B cell (primary cell): ENCODE results near the gene FAM3B. TPM values are rescaled to one million over a fixed set of nuclear protein-coding genes. Genes with fewer than 3 reads are reported as not detected.

Experiments used
- ATAC-seq: fragments of 200-7000 bp; cut with Tn5 transposase; one replicate; pipeline ENCODE4 v1.10.0; 2021; ENCODE audit warnings: low read depth, mild to moderate bottlenecking, moderate number of reproducible peaks, moderate library complexity
- CTCF ChIA-PET: fragments of 350-600 bp; sonication (Branson Sonifier 250); formaldehyde crosslinking; loops from one replicate; lab custom pipeline; 2021; ENCODE audit warnings: antibody characterized with exemption, inconsistent platforms; lab: Charles Lee
- POLR2A ChIA-PET: fragments of 350-600 bp; sonication (Branson Sonifier 250); formaldehyde crosslinking; loops from one replicate; lab custom pipeline; 2021; ENCODE audit warnings: antibody characterized with exemption; lab: Charles Lee
- DNase-seq: peaks from one replicate; pipeline ENCODE4 v3.0.0; 2013
- H2AFZ ChIP-seq: 2 replicates; pipeline ENCODE4 v1.6.1; 2012; ENCODE audit warnings: mild to moderate bottlenecking, low read depth, low read length; ENCODE audit not compliant: insufficient read depth, poor library complexity, severe bottlenecking
- H3K27ac ChIP-seq, 2 donors: 1 replicate in 1 of 2; 2 replicates in 1 of 2; pipeline ENCODE4 v1.5.1; 2012 to 2013; ENCODE audit warnings: low read length in 2 of 2, mild to moderate bottlenecking in 2 of 2, moderate library complexity in 1 of 2
- H3K27me3 ChIP-seq, 4 experiments: fragments of 200-600 bp in 1 of 4; sonication (generic) in 1 of 4; replicated peaks in 1 of 4; 1 replicate in 2 of 4; 2 replicates in 2 of 4; pipeline versions ENCODE4 v1.6.1 to v1.7.0; 2013 to 2016; ENCODE audit warnings: low read length in 3 of 4, mild to moderate bottlenecking in 2 of 4, mixed read lengths in 1 of 4, moderate library complexity in 1 of 4; ENCODE audit not compliant: insufficient read depth in 4 of 4, control insufficient read depth in 3 of 4; ENCODE audit errors: control extremely low read depth in 1 of 4
- H3K36me3 ChIP-seq, 2 experiments: replicated peaks in 1 of 2; 1 replicate in 1 of 2; 2 replicates in 1 of 2; pipeline versions ENCODE4 v1.6.1 to v1.7.1; 2013; ENCODE audit warnings: low read length in 1 of 2; ENCODE audit not compliant: insufficient read depth in 2 of 2, control insufficient read depth in 1 of 2; ENCODE audit errors: control extremely low read depth in 1 of 2, extremely low read depth in 1 of 2
- H3K4me1 ChIP-seq, 2 donors: fragments of 200-600 bp in 1 of 2; sonication (generic) in 1 of 2; 1 replicate in 1 of 2; 2 replicates in 1 of 2; pipeline versions ENCODE4 v1.5.1 to v1.6.1; 2013 to 2017; ENCODE audit warnings: low read length in 2 of 2; ENCODE audit not compliant: control insufficient read depth in 2 of 2, insufficient read depth in 2 of 2
- H3K4me2 ChIP-seq: replicated peaks from 2 replicates; pipeline ENCODE3; 2012; ENCODE audit warnings: mild to moderate bottlenecking, low read depth, low read length; ENCODE audit not compliant: poor library complexity, severe bottlenecking
- H3K4me3 ChIP-seq, 5 experiments: fragments of 200-600 bp in 1 of 5; sonication (generic) in 1 of 5; 1 replicate in 3 of 5; 2 replicates in 2 of 5; pipeline versions ENCODE4 v1.5.1 to v1.7.0; 2011 to 2016; ENCODE audit warnings: low read length in 4 of 5, mild to moderate bottlenecking in 4 of 5, low read depth in 2 of 5, control low read depth in 1 of 5, moderate library complexity in 1 of 5; ENCODE audit not compliant: insufficient read depth in 1 of 5; ENCODE audit errors: control extremely low read depth in 1 of 5, extremely low read depth in 1 of 5
- H3K79me2 ChIP-seq: fragments of 200-600 bp; sonication (generic); one replicate; pipeline ENCODE4 v1.6.0; 2016; ENCODE audit warnings: low read length; ENCODE audit not compliant: control insufficient read depth, insufficient read depth
- H3K9ac ChIP-seq: fragments of 200-600 bp; sonication (generic); 2 replicates; pipeline ENCODE4 v1.6.1; 2017; ENCODE audit warnings: mild to moderate bottlenecking, low read length, moderate library complexity
- H3K9me3 ChIP-seq, 3 donors: one replicate each; pipeline versions ENCODE4 v1.6.1 to v1.7.1; 2013; ENCODE audit warnings: low read length in 2 of 3; ENCODE audit not compliant: control insufficient read depth in 2 of 3, insufficient read depth in 1 of 3; ENCODE audit errors: control extremely low read depth in 1 of 3
- H4K20me1 ChIP-seq: 2 replicates; pipeline ENCODE4 v1.6.0; 2012; ENCODE audit warnings: mild to moderate bottlenecking, low read length; ENCODE audit not compliant: insufficient read depth, control insufficient read depth, poor library complexity, severe bottlenecking
- H3K27ac Mint-ChIP-seq: one replicate; pipeline ENCODE4 v1.8.0; 2021; ENCODE audit warnings: mixed read lengths
- H3K27me3 Mint-ChIP-seq: one replicate; pipeline ENCODE4 v1.8.0; 2021; ENCODE audit warnings: mixed read lengths
- H3K4me1 Mint-ChIP-seq: one replicate; pipeline ENCODE4 v1.8.0; 2021; ENCODE audit warnings: mixed read lengths
- H3K4me3 Mint-ChIP-seq: one replicate; pipeline ENCODE4 v1.8.0; 2021; ENCODE audit warnings: mixed read lengths
- H3K9me3 Mint-ChIP-seq: one replicate; pipeline ENCODE4 v1.8.0; 2022; ENCODE audit warnings: mixed read lengths; ENCODE audit not compliant: insufficient read depth
- EZH2 ChIP-seq: IDR thresholded peaks from 2 replicates; pipeline ENCODE4 v1.6.1; 2012; ENCODE audit warnings: borderline replicate concordance, low read depth, mild to moderate bottlenecking, moderate library complexity, low read length; ENCODE audit not compliant: insufficient read depth, poor library complexity, severe bottlenecking
- WGBS: methylation state at CpG from one replicate; pipeline ENCODE4 v1.1.5; 2013; ENCODE audit warnings: missing lambda C conversion rate; ENCODE audit not compliant: insufficient coverage; 5-methylcytosine and 5-hydroxymethylcytosine counted together
- intact Hi-C: fragments of 100-400 bp; cut with micrococcal nuclease; formaldehyde crosslinking; loops from one replicate; pipeline ENCODE4 v1.10.0; 2022
- polyA plus RNA-seq: library from polyadenylated mRNA; depleted of rRNA; stranded (reverse); fragments of >200 nt; gene quantifications from 2 replicates; pipeline ENCODE4 v1.2.3, GENCODE V29; 2012
- total RNA-seq, 2 donors: library from RNA; stranded (reverse); fragments of 120-200 nt in 1 of 2; gene quantifications; 1 replicate in 1 of 2; 2 replicates in 1 of 2; pipeline versions ENCODE4 v1.2.3 to v1.2.4, GENCODE V29; 2013 to 2022
- TF ChIP-seq, protein P1 (sequence below): fragments of 200-600 bp; IDR thresholded peaks from one replicate; pipeline ENCODE4 v1.8.0; 2022; ENCODE audit warnings: antibody characterized with exemption, mild to moderate bottlenecking

FAM3B gene
- total and polyA plus RNA-seq, 2 donors (not counting 1 experiment from before 2014, with no cell fraction given) = 0.09 TPM; not detected in 1

DNA sequence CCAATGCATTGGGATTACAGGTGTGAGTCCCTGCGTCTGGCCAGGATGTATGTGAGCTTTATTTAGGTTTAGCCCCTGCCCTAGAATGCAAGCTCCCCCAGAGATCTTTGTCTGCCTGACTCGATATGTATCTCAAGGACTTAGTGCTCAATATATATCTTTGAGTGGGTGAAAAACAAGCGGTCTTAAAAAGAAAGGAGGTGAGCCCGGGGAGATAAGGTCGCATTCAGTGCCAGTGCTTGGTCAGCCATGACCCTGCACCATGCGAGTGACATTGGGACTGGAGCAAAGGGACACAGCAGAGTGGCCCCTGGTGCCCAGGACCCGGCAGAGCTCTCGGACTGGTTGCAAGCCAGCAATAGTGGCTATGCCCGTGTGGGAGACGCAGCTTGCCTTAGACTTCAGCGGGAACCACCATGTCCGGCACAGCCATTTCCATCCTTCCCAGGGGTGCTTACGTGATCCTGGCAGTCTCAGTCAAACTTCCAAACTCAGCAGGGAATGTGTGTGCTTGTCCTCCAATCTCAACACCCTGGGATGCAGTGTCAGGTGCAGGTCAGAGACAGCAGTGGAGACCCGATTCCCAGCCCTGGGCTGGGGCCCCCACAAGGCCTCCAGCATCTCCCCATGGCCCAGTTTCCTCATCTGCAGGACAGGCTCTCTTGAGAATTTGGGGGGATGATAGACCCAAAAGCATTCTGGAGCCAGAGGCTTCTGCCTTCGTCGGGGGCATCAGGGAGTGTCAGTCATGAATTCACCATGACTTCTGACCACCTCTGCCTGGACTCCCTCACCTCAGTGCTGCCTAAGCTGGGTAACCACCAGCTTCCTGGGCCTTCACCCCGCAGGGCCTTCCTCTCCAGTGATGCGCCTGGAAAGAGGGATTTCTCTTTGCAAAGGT is 47.0 kb downstream of the FAM3B start:
- no peaks in the 10 kb centered on the region for H3K9me3 Mint-ChIP-seq
- Histone ChIP-seq H3K79me2 (peaks cover 43% of the 10 kb centered on the region), H3K4me3 (peak overlapping the region; percentile 60 to 79 (median 69)), H3K27ac (peak overlapping the region; percentile 94 to 98), H3K4me2 (peak overlapping the region; percentile 80), H3K36me3 (peaks cover 0 to 19% of the 10 kb centered on the region in 2 experiments), H4K20me1 (no peaks in the 10 kb centered on the region), H3K9ac (peak overlapping the region; percentile 77), H2AFZ (no peak overlapping the region), H3K4me1 (peaks cover 58 to 76% of the 10 kb centered on the region in 2 donors), H3K27me3 (no peaks in the 10 kb centered on the region), H3K9me3 (no peaks in the 10 kb centered on the region)
- peak overlapping the region; percentile 99 for H3K27ac Mint-ChIP-seq
- intact Hi-C loops = loop anchor here (5.0 to 10.0 kb wide), 3 partner anchors 196 to 871 kb away; partner anchors contain the start of gene BACE2
- ATAC-seq (no peak), DNase-seq (no peak)
- H3K4me1 Mint-ChIP-seq = peaks cover 73% of the 10 kb centered on the region
- ChIA-PET CTCF (no interaction called here), POLR2A (no interaction called here)
- WGBS = 97% methylated on average over 15 of the region's 18 CpGs
- peak overlapping the region; percentile 83 for H3K4me3 Mint-ChIP-seq
- TF ChIP-seq EZH2 = no peak
- TF ChIP-seq, protein P1, sequence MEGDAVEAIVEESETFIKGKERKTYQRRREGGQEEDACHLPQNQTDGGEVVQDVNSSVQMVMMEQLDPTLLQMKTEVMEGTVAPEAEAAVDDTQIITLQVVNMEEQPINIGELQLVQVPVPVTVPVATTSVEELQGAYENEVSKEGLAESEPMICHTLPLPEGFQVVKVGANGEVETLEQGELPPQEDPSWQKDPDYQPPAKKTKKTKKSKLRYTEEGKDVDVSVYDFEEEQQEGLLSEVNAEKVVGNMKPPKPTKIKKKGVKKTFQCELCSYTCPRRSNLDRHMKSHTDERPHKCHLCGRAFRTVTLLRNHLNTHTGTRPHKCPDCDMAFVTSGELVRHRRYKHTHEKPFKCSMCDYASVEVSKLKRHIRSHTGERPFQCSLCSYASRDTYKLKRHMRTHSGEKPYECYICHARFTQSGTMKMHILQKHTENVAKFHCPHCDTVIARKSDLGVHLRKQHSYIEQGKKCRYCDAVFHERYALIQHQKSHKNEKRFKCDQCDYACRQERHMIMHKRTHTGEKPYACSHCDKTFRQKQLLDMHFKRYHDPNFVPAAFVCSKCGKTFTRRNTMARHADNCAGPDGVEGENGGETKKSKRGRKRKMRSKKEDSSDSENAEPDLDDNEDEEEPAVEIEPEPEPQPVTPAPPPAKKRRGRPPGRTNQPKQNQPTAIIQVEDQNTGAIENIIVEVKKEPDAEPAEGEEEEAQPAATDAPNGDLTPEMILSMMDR = no peak
- H3K27me3 Mint-ChIP-seq = no peaks in the 10 kb centered on the region

DNA sequence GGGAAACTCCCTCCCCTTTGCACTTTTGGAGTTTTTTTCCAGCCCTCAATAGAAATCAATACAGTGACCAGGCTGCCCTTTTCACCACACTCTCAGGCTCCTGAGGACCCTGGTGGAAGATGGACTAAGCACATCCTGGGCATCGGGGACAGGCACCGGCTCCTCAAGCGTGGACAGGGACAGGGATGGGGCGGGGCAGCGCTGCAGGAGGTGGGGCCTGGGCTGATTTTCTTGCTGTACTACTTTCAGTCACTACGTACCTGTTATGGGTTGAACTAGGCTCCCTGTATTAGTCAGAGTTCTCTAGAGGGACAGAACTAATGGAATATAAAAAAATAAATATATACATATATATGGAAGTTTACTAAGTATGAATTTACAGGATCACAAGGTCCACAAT is 47.7 kb downstream of the FAM3B start:
- H3K36me3 ChIP-seq = peaks cover 0 to 19% of the 10 kb centered on the region in 2 experiments
- peaks cover 43% of the 10 kb centered on the region for H3K79me2 ChIP-seq
- ATAC-seq (no peak), DNase-seq (no peak)
- H3K27me3 ChIP-seq = no peaks in the 10 kb centered on the region
- peaks cover 65 to 83% of the 10 kb centered on the region in 2 donors for H3K4me1 ChIP-seq
- ChIA-PET POLR2A (no interaction called here), CTCF (no interaction called here)
- no peaks in the 10 kb centered on the region for H4K20me1 ChIP-seq
- H3K4me2 ChIP-seq = peak overlapping the region; percentile 80
- H3K9me3 ChIP-seq = no peaks in the 10 kb centered on the region
- H3K27me3 Mint-ChIP-seq = no peaks in the 10 kb centered on the region
- no CpG with 5 or more reads among the region's 6 CpGs for whole genome bisulfite sequencing
- peak overlapping the region in 1 of 2 donors; percentile 7 for H3K27ac ChIP-seq
- intact Hi-C loops = loop anchor here (5.0 to 10.0 kb wide), 3 partner anchors 197 to 870 kb away; partner anchors contain the start of gene BACE2
- H2AFZ ChIP-seq = no peak overlapping the region
- peaks cover 80% of the 10 kb centered on the region for H3K4me1 Mint-ChIP-seq
- no peak for TF ChIP-seq EZH2
- TF ChIP-seq, protein P1 = no peak
- no peak overlapping the region for H3K9ac ChIP-seq
- H3K4me3 Mint-ChIP-seq = peak overlapping the region; percentile 2
- H3K27ac Mint-ChIP-seq = peak overlapping the region; percentile 66
- H3K4me3 ChIP-seq = no peak overlapping the region
- H3K9me3 Mint-ChIP-seq = no peaks in the 10 kb centered on the region
